Melanocyte of skin (primary cell): ENCODE measurements around the gene VAMP7. TPM values are rescaled to one million over a fixed set of nuclear protein-coding genes. Genes with fewer than 3 reads are reported as not detected.

ENCODE experiments used
- small RNA-seq, 2 donors: library from RNA; depleted of rRNA; stranded (forward); fragments of <200 nt; gene quantifications; one replicate each; pipeline ENCODE3, GENCODE V24; 2012
- total RNA-seq, 2 donors: library from RNA; depleted of rRNA; stranded (reverse); fragments of >200 nt; gene quantifications; 2 replicates each; pipeline ENCODE4 v1.2.3, GENCODE V29; 2012

The VAMP7 gene
- 10 to 100 TPM; 31.7 to 38.6 TPM for total RNA-seq

GRCh38 chrX:155881158-155881993 lies at the start of gene VAMP7:
TSS of gene VAMP7 (plus strand) at chrX:155881345. CDS start at chrX:155889467, 8,122 bp downstream.

Small RNAs within 50 kb of the gene (small RNA-seq; reads per million reads assigned to genes)
- gene DPH3P2: 0 reads per million in 2 donors

Other genes with a start within 250 kb of the VAMP7 start
- not detected for gene IL9R, start 116.4 kb downstream of the VAMP7 start, total RNA-seq